Measurements from ENCODE around the gene HMG20A.

- no peak for TF ChIP-seq POLR2A (IDR thresholded peaks at IDR 0.05; ENCODE audit: low read depth, low read length)
- no peak for TF ChIP-seq POLR2AphosphoS5 (IDR thresholded peaks at IDR 0.05; ENCODE audit: low read depth, low read length)
Measured at GRCh38 chr15:77457905-77458265, 37.2 kb downstream of the HMG20A start.

Measured in GM12892 (cell line).